ENCODE results near the gene AFF1.

The AFF1 gene

GRCh38 chr4:86934771-86935565, at the start of gene AFF1:
Gene AFF1, plus strand, starts transcription at chr4:86935011. Its CDS starts 13,523 bp downstream, at chr4:86948534.
- H3K4me1 ChIP-seq (ENCODE audit: control insufficient read depth, insufficient read depth, low read length) = peaks cover 19% of the 10 kb centered on the region
- H3K27me3 ChIP-seq (ENCODE audit: control insufficient read depth, insufficient read depth, low read length) = no peaks in the 10 kb centered on the region
- peak within 1 kb of the TSS; percentile 90 for H3K4me3 ChIP-seq (ENCODE audit: low read depth, low read length)
- no peaks in the 10 kb centered on the region for H3K36me3 ChIP-seq (ENCODE audit: control insufficient read depth, insufficient read depth, low read length)
- H3K9me3 ChIP-seq (ENCODE audit: control insufficient read depth, insufficient read depth, low read length) = no peaks in the 10 kb centered on the region
- peak within 1 kb of the TSS; percentile 96 for H3K9ac ChIP-seq (ENCODE audit: low read depth, low read length)

GRCh38 chr4:86890790-86891189, 44.0 kb upstream of the AFF1 start:
- Histone ChIP-seq H3K27me3 (ENCODE audit: control insufficient read depth, insufficient read depth, low read length) (peaks cover 14% of the 10 kb centered on the region), H3K36me3 (ENCODE audit: control insufficient read depth, insufficient read depth, low read length) (no peaks in the 10 kb centered on the region), H3K9ac (ENCODE audit: low read depth, low read length) (no peak overlapping the region), H3K4me1 (ENCODE audit: control insufficient read depth, insufficient read depth, low read length) (peaks cover 4% of the 10 kb centered on the region), H3K9me3 (ENCODE audit: control insufficient read depth, insufficient read depth, low read length) (no peaks in the 10 kb centered on the region), H3K4me3 (ENCODE audit: low read depth, low read length) (no peak overlapping the region)

GRCh38 chr4:86891762-86892635, 42.8 kb upstream of the AFF1 start, which contains the start of gene C4orf36:
Gene C4orf36, minus strand, starts transcription at chr4:86892422. Its CDS starts 902 bp downstream, at chr4:86891520.
- Histone ChIP-seq H3K9me3 (ENCODE audit: control insufficient read depth, insufficient read depth, low read length) (no peaks in the 10 kb centered on the region), H3K4me1 (ENCODE audit: control insufficient read depth, insufficient read depth, low read length) (peaks cover 4% of the 10 kb centered on the region), H3K27me3 (ENCODE audit: control insufficient read depth, insufficient read depth, low read length) (peaks cover 14% of the 10 kb centered on the region), H3K9ac (ENCODE audit: low read depth, low read length) (peak within 1 kb of the TSS; percentile 88), H3K4me3 (ENCODE audit: low read depth, low read length) (peak within 1 kb of the TSS; percentile 56), H3K36me3 (ENCODE audit: control insufficient read depth, insufficient read depth, low read length) (no peaks in the 10 kb centered on the region)

GRCh38 chr4:86892636-86892960, 42.2 kb upstream of the AFF1 start:
- Histone ChIP-seq H3K4me1 (ENCODE audit: control insufficient read depth, insufficient read depth, low read length) (peaks cover 4% of the 10 kb centered on the region), H3K27me3 (ENCODE audit: control insufficient read depth, insufficient read depth, low read length) (peaks cover 14% of the 10 kb centered on the region), H3K4me3 (ENCODE audit: low read depth, low read length) (peak overlapping the region; percentile 56), H3K9me3 (ENCODE audit: control insufficient read depth, insufficient read depth, low read length) (no peaks in the 10 kb centered on the region), H3K9ac (ENCODE audit: low read depth, low read length) (peak overlapping the region; percentile 88), H3K36me3 (ENCODE audit: control insufficient read depth, insufficient read depth, low read length) (no peaks in the 10 kb centered on the region)

GRCh38 chr4:86893136-86893535, 41.7 kb upstream of the AFF1 start:
- no peak overlapping the region for H3K9ac ChIP-seq (ENCODE audit: low read depth, low read length)
- H3K9me3 ChIP-seq (ENCODE audit: control insufficient read depth, insufficient read depth, low read length) = no peaks in the 10 kb centered on the region
- peaks cover 4% of the 10 kb centered on the region for H3K4me1 ChIP-seq (ENCODE audit: control insufficient read depth, insufficient read depth, low read length)
- peaks cover 14% of the 10 kb centered on the region for H3K27me3 ChIP-seq (ENCODE audit: control insufficient read depth, insufficient read depth, low read length)
- peak overlapping the region; percentile 56 for H3K4me3 ChIP-seq (ENCODE audit: low read depth, low read length)
- H3K36me3 ChIP-seq (ENCODE audit: control insufficient read depth, insufficient read depth, low read length) = no peaks in the 10 kb centered on the region

- Histone ChIP-seq H3K4me3 (ENCODE audit: low read depth, low read length) (no peak overlapping the region), H3K36me3 (ENCODE audit: control insufficient read depth, insufficient read depth, low read length) (no peaks in the 10 kb centered on the region), H3K9ac (ENCODE audit: low read depth, low read length) (no peak overlapping the region), H3K9me3 (ENCODE audit: control insufficient read depth, insufficient read depth, low read length) (no peaks in the 10 kb centered on the region), H3K27me3 (ENCODE audit: control insufficient read depth, insufficient read depth, low read length) (peaks cover 14% of the 10 kb centered on the region), H3K4me1 (ENCODE audit: control insufficient read depth, insufficient read depth, low read length) (peaks cover 4% of the 10 kb centered on the region)
Measured at GRCh38 chr4:86894455-86894854, 40.4 kb upstream of the AFF1 start.

GRCh38 chr4:86895692-86896488, 38.9 kb upstream of the AFF1 start:
- no peaks in the 10 kb centered on the region for H3K9me3 ChIP-seq (ENCODE audit: control insufficient read depth, insufficient read depth, low read length)
- peaks cover 10% of the 10 kb centered on the region for H3K27me3 ChIP-seq (ENCODE audit: control insufficient read depth, insufficient read depth, low read length)
- no peak overlapping the region for H3K9ac ChIP-seq (ENCODE audit: low read depth, low read length)
- H3K4me3 ChIP-seq (ENCODE audit: low read depth, low read length) = no peak overlapping the region
- H3K36me3 ChIP-seq (ENCODE audit: control insufficient read depth, insufficient read depth, low read length) = no peaks in the 10 kb centered on the region
- H3K4me1 ChIP-seq (ENCODE audit: control insufficient read depth, insufficient read depth, low read length) = peaks cover 4% of the 10 kb centered on the region

- no peaks in the 10 kb centered on the region for H3K4me1 ChIP-seq (ENCODE audit: control insufficient read depth, insufficient read depth, low read length)
- peaks cover 6% of the 10 kb centered on the region for H3K27me3 ChIP-seq (ENCODE audit: control insufficient read depth, insufficient read depth, low read length)
- H3K36me3 ChIP-seq (ENCODE audit: control insufficient read depth, insufficient read depth, low read length) = no peaks in the 10 kb centered on the region
- H3K9ac ChIP-seq (ENCODE audit: low read depth, low read length) = no peak overlapping the region
- no peaks in the 10 kb centered on the region for H3K9me3 ChIP-seq (ENCODE audit: control insufficient read depth, insufficient read depth, low read length)
- no peak overlapping the region for H3K4me3 ChIP-seq (ENCODE audit: low read depth, low read length)
Measured at GRCh38 chr4:86896596-86896995, 38.2 kb upstream of the AFF1 start.

- no peak overlapping the region for H3K9ac ChIP-seq (ENCODE audit: low read depth, low read length)
- H3K27me3 ChIP-seq (ENCODE audit: control insufficient read depth, insufficient read depth, low read length) = peaks cover 2% of the 10 kb centered on the region
- H3K36me3 ChIP-seq (ENCODE audit: control insufficient read depth, insufficient read depth, low read length) = no peaks in the 10 kb centered on the region
- H3K4me1 ChIP-seq (ENCODE audit: control insufficient read depth, insufficient read depth, low read length) = no peaks in the 10 kb centered on the region
- no peaks in the 10 kb centered on the region for H3K9me3 ChIP-seq (ENCODE audit: control insufficient read depth, insufficient read depth, low read length)
- H3K4me3 ChIP-seq (ENCODE audit: low read depth, low read length) = no peak overlapping the region
Measured at GRCh38 chr4:86898562-86898961, 36.2 kb upstream of the AFF1 start.

- peaks cover 8% of the 10 kb centered on the region for H3K27me3 ChIP-seq (ENCODE audit: control insufficient read depth, insufficient read depth, low read length)
- H3K9me3 ChIP-seq (ENCODE audit: control insufficient read depth, insufficient read depth, low read length) = no peaks in the 10 kb centered on the region
- H3K4me1 ChIP-seq (ENCODE audit: control insufficient read depth, insufficient read depth, low read length) = no peaks in the 10 kb centered on the region
- H3K9ac ChIP-seq (ENCODE audit: low read depth, low read length) = no peak overlapping the region
- H3K36me3 ChIP-seq (ENCODE audit: control insufficient read depth, insufficient read depth, low read length) = no peaks in the 10 kb centered on the region
- no peak overlapping the region for H3K4me3 ChIP-seq (ENCODE audit: low read depth, low read length)
Measured at GRCh38 chr4:86901864-86902263, 32.9 kb upstream of the AFF1 start.

- no peaks in the 10 kb centered on the region for H3K9me3 ChIP-seq (ENCODE audit: control insufficient read depth, insufficient read depth, low read length)
- no peaks in the 10 kb centered on the region for H3K4me1 ChIP-seq (ENCODE audit: control insufficient read depth, insufficient read depth, low read length)
- H3K9ac ChIP-seq (ENCODE audit: low read depth, low read length) = no peak overlapping the region
- H3K27me3 ChIP-seq (ENCODE audit: control insufficient read depth, insufficient read depth, low read length) = peaks cover 8% of the 10 kb centered on the region
- no peak overlapping the region for H3K4me3 ChIP-seq (ENCODE audit: low read depth, low read length)
- no peaks in the 10 kb centered on the region for H3K36me3 ChIP-seq (ENCODE audit: control insufficient read depth, insufficient read depth, low read length)
Measured at GRCh38 chr4:86908251-86908657, 26.6 kb upstream of the AFF1 start.

All from iPS-15b (cell line).